HUDEP-2 (cell line): ENCODE results near the gene SORCS2.
A peak's percentile ranks its signal among the peaks of the same experiment; 100 is the strongest.
"Not testable (repeated sequence)": the region's sequence is repeated elsewhere in the genome, so short reads cannot be mapped to it uniquely, and the experiment has no call there.

Experiments used
- DNase-seq, 76 experiments: peaks; one replicate each; lab custom pipeline; 2025; ENCODE audit not compliant: unreplicated experiment in 76 of 76; lab: John Stamatoyannopoulos, UW

SORCS2 gene

DNA sequence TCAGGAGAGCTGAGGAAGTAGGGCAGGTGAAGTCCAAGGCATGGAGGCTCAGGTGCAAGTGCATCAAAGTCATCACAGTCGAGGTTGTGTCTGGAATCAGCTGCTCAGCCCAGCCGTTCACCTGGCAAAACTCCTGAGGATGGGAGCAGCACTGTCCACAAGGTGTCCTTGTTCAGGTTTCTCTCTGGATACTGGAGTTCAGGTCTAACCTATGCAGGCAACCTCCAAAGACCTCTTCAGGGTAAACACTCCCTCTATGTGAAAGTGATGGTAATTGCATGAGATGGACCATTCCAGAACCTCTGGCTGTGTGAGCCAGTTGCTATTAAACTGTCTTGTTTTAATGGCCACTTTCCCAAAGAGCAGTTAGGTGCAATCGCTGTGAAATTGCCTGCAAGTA lies 362.6 kb downstream of the SORCS2 start:
- DNase-seq: no peak

GRCh38 chr4:7556558-7556957 lies 364.2 kb downstream of the SORCS2 start:
- DNase-seq: no peak

GRCh38 chr4:7557456-7557855 lies 365.1 kb downstream of the SORCS2 start:
- no peak for DNase-seq

DNA sequence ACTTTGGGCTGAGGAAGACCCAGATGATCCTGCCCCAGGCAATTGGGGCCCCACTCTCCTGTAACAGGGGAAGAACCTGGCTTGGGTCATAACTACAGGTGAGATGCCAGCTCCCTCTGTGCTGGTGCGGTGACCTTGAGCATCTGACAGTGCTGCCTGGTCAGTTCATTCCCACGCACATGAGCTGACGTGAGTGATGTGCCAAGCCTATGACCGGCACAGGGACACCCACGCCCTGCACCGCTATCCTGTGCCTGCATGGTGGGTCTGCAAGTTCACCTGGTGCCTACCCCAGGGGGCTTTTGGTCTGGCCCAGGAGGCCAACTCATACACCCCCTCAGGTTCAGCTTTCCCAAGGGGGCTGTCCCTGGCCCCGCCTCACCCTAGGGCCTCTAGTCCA lies 366.1 kb downstream of the SORCS2 start:
- DNase-seq: no peak

DNA sequence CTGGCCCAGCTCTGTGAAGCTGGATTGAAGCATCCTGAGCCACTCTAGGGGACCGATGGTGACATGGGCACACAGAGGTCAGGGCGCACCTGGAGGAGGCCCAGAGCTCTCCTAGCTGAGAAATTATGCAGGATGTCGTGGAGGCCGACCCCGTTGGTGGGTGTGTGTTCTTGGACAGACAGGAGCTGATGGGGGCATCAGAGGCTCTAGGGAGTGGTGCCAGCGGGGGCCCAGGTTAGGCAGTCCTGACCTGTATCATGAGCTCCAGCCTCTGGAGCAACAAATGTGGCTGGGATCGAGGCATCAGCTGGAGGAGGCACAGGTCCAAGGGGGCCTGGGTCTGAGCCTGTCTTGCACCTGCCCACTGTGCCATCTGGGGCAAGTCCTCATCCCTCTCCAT lies 367.0 kb downstream of the SORCS2 start:
- no peak for DNase-seq

GRCh38 chr4:7559741-7560395 lies 367.5 kb downstream of the SORCS2 start:
- DNase-seq: no peak

- DNase-seq: no peak
Observed at GRCh38 chr4:7561557-7561956, 369.2 kb downstream of the SORCS2 start.

DNA sequence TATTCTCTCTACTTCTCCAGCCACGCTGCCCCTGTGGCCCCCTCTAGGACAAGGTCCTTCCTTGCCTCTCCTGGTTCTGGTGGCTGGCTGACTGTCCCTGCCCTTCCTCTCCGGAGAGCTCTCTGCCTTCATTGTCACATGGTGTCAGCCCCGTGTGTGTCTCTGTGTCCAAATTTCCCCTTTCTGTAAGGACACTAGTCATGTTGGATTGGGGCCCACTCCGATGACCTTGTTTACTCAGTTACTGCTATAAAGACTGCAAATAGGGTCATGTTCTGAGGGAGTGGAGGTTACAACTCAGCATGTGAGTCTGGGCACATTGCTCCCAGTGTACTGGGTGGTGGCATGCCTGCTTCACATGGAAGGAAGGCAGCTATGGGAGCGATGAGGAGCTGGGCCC lies 371.9 kb downstream of the SORCS2 start:
- no peak for DNase-seq

DNA sequence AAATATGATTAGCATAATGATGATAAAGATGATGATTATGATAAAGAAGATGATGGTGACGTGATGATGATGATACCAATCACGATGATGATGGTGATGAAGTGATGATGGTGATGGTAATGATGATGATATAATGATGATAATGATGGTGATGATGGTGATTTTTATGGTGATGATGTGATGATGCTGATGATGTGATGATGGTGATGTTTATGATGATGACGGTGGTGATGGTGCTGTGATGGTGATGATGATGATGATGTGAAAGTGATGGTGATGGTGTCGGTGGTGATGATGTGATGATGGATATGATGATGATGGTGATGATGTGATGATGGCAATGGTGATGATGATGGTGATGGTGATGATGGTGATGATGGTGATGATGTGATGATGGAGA lies 373.1 kb downstream of the SORCS2 start:
- DNase-seq: no peak

GRCh38 chr4:7569810-7570783 lies 377.8 kb downstream of the SORCS2 start:
- DNase-seq: no peak

- no peak for DNase-seq
Observed at GRCh38 chr4:7571001-7571400, 378.7 kb downstream of the SORCS2 start.

- no peak for DNase-seq
Observed at GRCh38 chr4:7571701-7572100, 379.4 kb downstream of the SORCS2 start.

DNA sequence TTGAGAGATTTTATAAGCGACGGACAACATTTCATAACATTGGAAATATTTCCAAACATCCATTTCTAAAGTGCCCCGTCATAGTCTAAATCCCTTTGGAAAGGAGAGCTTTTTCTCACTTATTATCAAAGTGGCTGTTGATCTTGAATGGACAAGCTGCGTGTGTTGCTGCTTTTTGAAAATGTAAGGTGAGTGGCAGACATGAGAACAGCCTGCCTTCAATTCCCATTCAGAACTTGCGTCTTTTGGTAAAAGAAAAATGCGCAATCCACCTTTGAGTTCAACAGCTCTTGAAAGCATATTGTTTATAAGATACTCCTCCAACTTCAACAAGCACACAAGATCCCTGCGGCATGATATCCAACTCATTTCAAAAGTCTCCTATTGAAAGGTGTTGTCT lies 380.6 kb downstream of the SORCS2 start:
- DNase-seq: no peak

- no peak for DNase-seq
Observed at GRCh38 chr4:7573576-7574091, 381.3 kb downstream of the SORCS2 start.

- DNase-seq: no peak
Observed at GRCh38 chr4:7574287-7575014, 382.1 kb downstream of the SORCS2 start.

DNA sequence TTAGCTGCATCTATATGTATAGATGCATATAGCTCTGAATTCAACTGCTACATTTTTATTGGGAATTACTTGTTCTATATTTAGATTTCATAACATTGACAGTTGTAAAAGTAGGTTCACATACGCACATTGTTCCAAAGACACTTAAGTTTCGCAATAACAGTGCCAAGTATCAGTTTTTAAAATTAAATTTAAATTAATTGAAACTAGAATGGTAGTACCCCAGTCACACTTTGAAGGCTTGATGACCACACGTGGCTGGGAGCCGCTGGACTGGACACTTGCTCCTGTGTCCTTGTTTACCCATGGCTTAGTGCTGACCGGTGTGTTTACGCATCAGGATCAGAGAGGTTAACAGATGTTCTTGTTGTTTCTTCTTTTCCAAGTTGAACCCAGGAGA lies 383.1 kb downstream of the SORCS2 start:
- no peak for DNase-seq

- DNase-seq: not testable (repeated sequence)
Observed at GRCh38 chr4:7577361-7578039, 385.2 kb downstream of the SORCS2 start.

- peak in 9 of 76 experiments; percentile 0 to 30 (median 4) for DNase-seq
Observed at GRCh38 chr4:7581477-7581876, 389.1 kb downstream of the SORCS2 start.

GRCh38 chr4:7582313-7583097 lies 390.2 kb downstream of the SORCS2 start:
- no peak for DNase-seq

DNA sequence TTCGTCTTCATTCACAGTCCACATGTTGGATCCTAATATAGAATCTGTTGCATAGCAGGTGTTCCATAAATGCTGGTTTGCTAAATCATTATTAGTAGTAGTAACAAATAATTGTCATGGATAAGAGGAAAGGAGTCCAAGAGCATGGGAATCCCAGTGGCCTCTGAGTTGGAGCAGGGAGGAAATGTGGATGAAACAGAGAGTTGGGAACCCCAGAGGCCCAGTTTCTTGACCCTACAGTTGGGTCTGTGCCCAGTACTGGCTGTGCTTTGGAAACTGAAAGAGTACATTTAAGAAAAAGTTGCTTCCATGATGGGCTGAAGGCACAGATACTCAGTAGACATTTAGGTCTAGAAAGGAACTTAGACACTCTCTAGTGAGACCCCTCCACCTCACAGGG lies 391.8 kb downstream of the SORCS2 start:
- no peak for DNase-seq
